GM23338 (cell line): ENCODE data around the gene PCDHGB4. TPM values are rescaled to one million over a fixed set of nuclear protein-coding genes. Genes with fewer than 3 reads are reported as not detected.
"Not testable (repeated sequence)": the region's sequence is repeated elsewhere in the genome, so short reads cannot be mapped to it uniquely, and the experiment has no call there.

ENCODE experiments used
- ATAC-seq: fragments of 200-7000 bp; cut with Tn5 transposase; 3 replicates; pipeline ENCODE4 v1.9.1; 2020
- DNase-seq: peaks from one replicate; pipeline ENCODE4 v3.0.0-alpha.2; 2015; ENCODE audit warnings: low spot score
- H2AFZ ChIP-seq: fragments of 200-600 bp; sonication (generic); 2 replicates; pipeline ENCODE4 v1.8.0; 2016; ENCODE audit warnings: antibody characterized with exemption, mild to moderate bottlenecking, moderate library complexity
- H3F3A ChIP-seq: fragments of 200-600 bp; sonication (generic); replicated peaks from 2 replicates; pipeline ENCODE4 v1.8.0; 2017; ENCODE audit warnings: antibody characterized with exemption, mixed run types, low read depth
- H3K27ac ChIP-seq: fragments of 200-600 bp; sonication (generic); 2 replicates; pipeline ENCODE4 v1.6.1; 2016; ENCODE audit warnings: low read depth
- H3K27me3 ChIP-seq: fragments of 200-600 bp; sonication (generic); 2 replicates; pipeline ENCODE4 v1.8.0; 2016; ENCODE audit warnings: mild to moderate bottlenecking, mixed run types, moderate library complexity; ENCODE audit not compliant: insufficient read depth
- H3K36me3 ChIP-seq: fragments of 200-600 bp; sonication (generic); 2 replicates; pipeline ENCODE4 v1.8.0; 2016; ENCODE audit warnings: mild to moderate bottlenecking; ENCODE audit not compliant: insufficient read depth
- H3K4me1 ChIP-seq: fragments of 200-600 bp; sonication (generic); 2 replicates; pipeline ENCODE4 v1.8.0; 2016; ENCODE audit warnings: mild to moderate bottlenecking, moderate library complexity; ENCODE audit not compliant: insufficient read depth
- H3K4me2 ChIP-seq: fragments of 200-600 bp; sonication (generic); 2 replicates; pipeline ENCODE4 v1.7.1; 2017; ENCODE audit warnings: mixed run types
- H3K4me3 ChIP-seq: fragments of 200-600 bp; sonication (generic); 2 replicates; pipeline ENCODE4 v1.6.1; 2016; ENCODE audit warnings: mixed run types
- H3K79me2 ChIP-seq: fragments of 200-600 bp; sonication (generic); replicated peaks from 2 replicates; pipeline ENCODE4 v1.8.0; 2017; ENCODE audit warnings: mild to moderate bottlenecking; ENCODE audit not compliant: insufficient read depth
- H3K9me2 ChIP-seq: fragments of 200-600 bp; sonication (generic); 2 replicates; pipeline ENCODE4 v1.8.0; 2017; ENCODE audit not compliant: insufficient read depth
- H4K20me1 ChIP-seq: fragments of 200-600 bp; sonication (generic); replicated peaks from 2 replicates; pipeline ENCODE4 v1.8.0; 2017; ENCODE audit warnings: mild to moderate bottlenecking; ENCODE audit not compliant: insufficient read depth
- H3K27ac Mint-ChIP-seq: 2 replicates; pipeline ENCODE4 v1.8.0; 2020; ENCODE audit warnings: inconsistent platforms, mild to moderate bottlenecking, moderate library complexity, mixed read lengths
- H3K27me3 Mint-ChIP-seq: 3 replicates; pipeline ENCODE4 v1.8.0; 2022; ENCODE audit warnings: low read depth, mild to moderate bottlenecking, moderate library complexity, mixed read lengths, inconsistent platforms; ENCODE audit not compliant: insufficient read depth, poor library complexity
- H3K36me3 Mint-ChIP-seq: 3 replicates; pipeline ENCODE4 v1.8.0; 2021; ENCODE audit warnings: low read depth, mild to moderate bottlenecking, inconsistent platforms, moderate library complexity, mixed read lengths
- H3K4me1 Mint-ChIP-seq: 3 replicates; pipeline ENCODE4 v1.8.0; 2020; ENCODE audit warnings: mild to moderate bottlenecking, inconsistent platforms, mixed read lengths
- H3K4me3 Mint-ChIP-seq: 3 replicates; pipeline ENCODE4 v1.8.0; 2021; ENCODE audit warnings: moderate library complexity, mild to moderate bottlenecking, inconsistent platforms, mixed read lengths
- H3K9me3 Mint-ChIP-seq: 3 replicates; pipeline ENCODE4 v1.8.0; 2020; ENCODE audit warnings: moderate library complexity, mild to moderate bottlenecking, inconsistent platforms, mixed read lengths
- EZH2phosphoT487 ChIP-seq: fragments of 200-600 bp; sonication (generic); IDR thresholded peaks from one replicate; pipeline ENCODE4 v1.8.1; 2018; ENCODE audit warnings: antibody characterized with exemption; ENCODE audit not compliant: unreplicated experiment
- REST ChIP-seq: IDR thresholded peaks from one replicate; pipeline ENCODE4 v1.6.1; 2018; ENCODE audit warnings: antibody characterized with exemption; ENCODE audit not compliant: unreplicated experiment
- polyA plus RNA-seq: library from polyadenylated mRNA; unstranded; fragments of >200 nt; fragmentation: Nextera tagmentation; extraction: Ambion mirVana; gene quantifications from 2 replicates; pipeline ENCODE4 v1.2.1, GENCODE V29; 2016
- total RNA-seq: library from RNA; depleted of rRNA; stranded (reverse); fragments of >200 nt; shearing (Covaris generic); gene quantifications from 2 replicates; pipeline ENCODE4 v1.2.3, GENCODE V29; 2014
- TF ChIP-seq, protein P1 (sequence below), 2 experiments: fragments of 200-600 bp in 1 of 2; sonication (generic) in 1 of 2; conservative IDR thresholded peaks; 2 replicates each; pipeline versions ENCODE4 v1.5.1 to v1.6.1; 2016 to 2017; ENCODE audit warnings: antibody characterized with exemption in 2 of 2, low read depth in 2 of 2, mild to moderate bottlenecking in 2 of 2, moderate library complexity in 1 of 2

PCDHGB4 gene
- total and polyA plus RNA-seq, 2 experiments from 2014 or later = 3.5 to 16.6 TPM

- TF ChIP-seq REST (no peak), EZH2phosphoT487 (no peak)
- TF ChIP-seq, protein P1, sequence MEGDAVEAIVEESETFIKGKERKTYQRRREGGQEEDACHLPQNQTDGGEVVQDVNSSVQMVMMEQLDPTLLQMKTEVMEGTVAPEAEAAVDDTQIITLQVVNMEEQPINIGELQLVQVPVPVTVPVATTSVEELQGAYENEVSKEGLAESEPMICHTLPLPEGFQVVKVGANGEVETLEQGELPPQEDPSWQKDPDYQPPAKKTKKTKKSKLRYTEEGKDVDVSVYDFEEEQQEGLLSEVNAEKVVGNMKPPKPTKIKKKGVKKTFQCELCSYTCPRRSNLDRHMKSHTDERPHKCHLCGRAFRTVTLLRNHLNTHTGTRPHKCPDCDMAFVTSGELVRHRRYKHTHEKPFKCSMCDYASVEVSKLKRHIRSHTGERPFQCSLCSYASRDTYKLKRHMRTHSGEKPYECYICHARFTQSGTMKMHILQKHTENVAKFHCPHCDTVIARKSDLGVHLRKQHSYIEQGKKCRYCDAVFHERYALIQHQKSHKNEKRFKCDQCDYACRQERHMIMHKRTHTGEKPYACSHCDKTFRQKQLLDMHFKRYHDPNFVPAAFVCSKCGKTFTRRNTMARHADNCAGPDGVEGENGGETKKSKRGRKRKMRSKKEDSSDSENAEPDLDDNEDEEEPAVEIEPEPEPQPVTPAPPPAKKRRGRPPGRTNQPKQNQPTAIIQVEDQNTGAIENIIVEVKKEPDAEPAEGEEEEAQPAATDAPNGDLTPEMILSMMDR (conservative IDR thresholded peaks at IDR 0.05; ENCODE audit: low read depth in 2 of 2) = no peak
These were observed 43.8 kb downstream of the PCDHGB4 start (continued) for GRCh38 chr5:141431286-141431685.

DNA sequence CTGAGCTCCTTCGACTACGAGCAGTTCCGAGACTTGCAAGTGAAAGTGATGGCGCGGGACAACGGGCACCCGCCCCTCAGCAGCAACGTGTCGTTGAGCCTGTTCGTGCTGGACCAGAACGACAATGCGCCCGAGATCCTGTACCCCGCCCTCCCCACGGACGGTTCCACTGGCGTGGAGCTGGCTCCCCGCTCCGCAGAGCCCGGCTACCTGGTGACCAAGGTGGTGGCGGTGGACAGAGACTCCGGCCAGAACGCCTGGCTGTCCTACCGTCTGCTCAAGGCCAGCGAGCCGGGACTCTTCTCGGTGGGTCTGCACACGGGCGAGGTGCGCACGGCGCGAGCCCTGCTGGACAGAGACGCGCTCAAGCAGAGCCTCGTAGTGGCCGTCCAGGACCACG, 44.8 kb downstream of the PCDHGB4 start:
- H4K20me1 ChIP-seq, H3F3A ChIP-seq, H3K4me3 Mint-ChIP-seq, DNase-seq, H3K36me3 ChIP-seq, H3K4me2 ChIP-seq, H3K27me3 ChIP-seq, H3K27me3 Mint-ChIP-seq, H3K4me1 Mint-ChIP-seq, H3K4me1 ChIP-seq, H3K27ac ChIP-seq, ATAC-seq, H2AFZ ChIP-seq, H3K79me2 ChIP-seq, H3K27ac Mint-ChIP-seq, H3K4me3 ChIP-seq, H3K9me2 ChIP-seq: not testable (repeated sequence)
- Mint-ChIP-seq H3K36me3 (peaks cover 58% of the 10 kb centered on the region), H3K9me3 (peaks cover 64% of the 10 kb centered on the region)

DNA sequence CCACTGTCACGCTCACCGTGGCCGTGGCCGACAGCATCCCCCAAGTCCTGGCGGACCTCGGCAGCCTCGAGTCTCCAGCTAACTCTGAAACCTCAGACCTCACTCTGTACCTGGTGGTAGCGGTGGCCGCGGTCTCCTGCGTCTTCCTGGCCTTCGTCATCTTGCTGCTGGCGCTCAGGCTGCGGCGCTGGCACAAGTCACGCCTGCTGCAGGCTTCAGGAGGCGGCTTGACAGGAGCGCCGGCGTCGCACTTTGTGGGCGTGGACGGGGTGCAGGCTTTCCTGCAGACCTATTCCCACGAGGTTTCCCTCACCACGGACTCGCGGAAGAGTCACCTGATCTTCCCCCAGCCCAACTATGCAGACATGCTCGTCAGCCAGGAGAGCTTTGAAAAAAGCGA, 45.2 kb downstream of the PCDHGB4 start:
- H3K79me2 ChIP-seq, H3K9me2 ChIP-seq, H3K27me3 Mint-ChIP-seq, ATAC-seq, H4K20me1 ChIP-seq, H2AFZ ChIP-seq, H3K4me1 Mint-ChIP-seq, H3K4me2 ChIP-seq, DNase-seq, H3K4me3 Mint-ChIP-seq, H3K4me3 ChIP-seq, H3K27me3 ChIP-seq, H3K4me1 ChIP-seq, H3K27ac ChIP-seq, H3K27ac Mint-ChIP-seq, H3F3A ChIP-seq, H3K36me3 ChIP-seq: not testable (repeated sequence)
- Mint-ChIP-seq H3K9me3 (peaks cover 60% of the 10 kb centered on the region), H3K36me3 (peaks cover 54% of the 10 kb centered on the region)
